ENCODE results near the gene SHISA5.

DNA sequence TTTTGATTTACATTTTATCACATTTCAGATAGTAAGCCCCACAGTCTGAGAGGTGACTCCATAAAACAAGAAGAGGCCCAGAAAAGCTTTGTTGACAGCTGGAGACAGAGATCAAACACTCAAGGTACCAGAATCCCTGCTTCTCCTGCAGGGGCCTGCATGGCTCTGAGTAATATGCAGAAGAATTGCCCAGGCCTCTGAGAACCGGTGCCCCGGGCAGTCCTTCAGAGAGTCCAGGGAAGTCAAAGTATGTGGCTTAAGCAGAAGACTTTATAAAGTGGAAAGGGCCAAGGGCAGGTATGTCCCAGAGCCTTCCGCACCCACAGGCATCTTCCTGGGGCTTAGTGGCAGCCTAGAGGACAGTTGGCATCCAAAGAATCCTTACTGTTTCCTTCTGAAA, 44.6 kb downstream of the SHISA5 start:
- no peak for TF ChIP-seq CTCF (IDR thresholded peaks at IDR 0.05)
- no peak for TF ChIP-seq CBFB (CRISPR knock-in tag; IDR thresholded peaks at IDR 0.05; ENCODE audit: low read depth)
- TF ChIP-seq, protein P1, sequence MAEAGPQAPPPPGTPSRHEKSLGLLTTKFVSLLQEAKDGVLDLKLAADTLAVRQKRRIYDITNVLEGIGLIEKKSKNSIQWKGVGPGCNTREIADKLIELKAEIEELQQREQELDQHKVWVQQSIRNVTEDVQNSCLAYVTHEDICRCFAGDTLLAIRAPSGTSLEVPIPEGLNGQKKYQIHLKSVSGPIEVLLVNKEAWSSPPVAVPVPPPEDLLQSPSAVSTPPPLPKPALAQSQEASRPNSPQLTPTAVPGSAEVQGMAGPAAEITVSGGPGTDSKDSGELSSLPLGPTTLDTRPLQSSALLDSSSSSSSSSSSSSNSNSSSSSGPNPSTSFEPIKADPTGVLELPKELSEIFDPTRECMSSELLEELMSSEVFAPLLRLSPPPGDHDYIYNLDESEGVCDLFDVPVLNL (CRISPR knock-in tag; IDR thresholded peaks at IDR 0.05; ENCODE audit: borderline replicate concordance, low read depth) = no peak
- TF ChIP-seq TEAD4 (CRISPR knock-in tag; IDR thresholded peaks at IDR 0.05) = no peak
- no peak for TF ChIP-seq SMAD3 (CRISPR knock-in tag; IDR thresholded peaks at IDR 0.05; ENCODE audit: borderline replicate concordance)
- TF ChIP-seq USF1 (CRISPR knock-in tag; IDR thresholded peaks at IDR 0.05) = no peak
- no peak for TF ChIP-seq RELA (CRISPR knock-in tag; IDR thresholded peaks at IDR 0.05; ENCODE audit: borderline replicate concordance)
- no peak for TF ChIP-seq SOX15 (CRISPR knock-in tag; IDR thresholded peaks at IDR 0.05)
